Panc1 (cell line): Measurements from ENCODE around the gene KDM2B.

Experiments
- CTCF ChIP-seq: fragments of 450-650 bp; IDR thresholded peaks from 2 replicates; pipeline ENCODE4 v1.5.1; 2017; ENCODE audit warnings: mild to moderate bottlenecking
- POLR2AphosphoS5 ChIP-seq: IDR thresholded peaks from 2 replicates; pipeline ENCODE4 v1.6.1; 2012; ENCODE audit warnings: mild to moderate bottlenecking, low read depth, low read length, moderate library complexity
- REST ChIP-seq, 2 experiments: IDR thresholded peaks; 2 replicates each; pipeline ENCODE4 v1.6.1; 2011 to 2012; ENCODE audit warnings: low read depth in 2 of 2, control low read depth in 1 of 2, low read length in 1 of 2, mild to moderate bottlenecking in 1 of 2, moderate library complexity in 1 of 2; ENCODE audit not compliant: insufficient read depth in 1 of 2
- SIN3A ChIP-seq: IDR thresholded peaks from 2 replicates; pipeline ENCODE4 v1.6.1; 2012; ENCODE audit warnings: low read depth, mild to moderate bottlenecking, low read length, moderate library complexity, borderline replicate concordance; ENCODE audit not compliant: insufficient read depth
- TCF7L2 ChIP-seq: IDR thresholded peaks from 2 replicates; pipeline ENCODE4 v1.6.1; 2011; ENCODE audit warnings: mild to moderate bottlenecking, low read depth, low read length, inconsistent platforms

GRCh38 chr12:121628536-121628935 is 47.7 kb upstream of the KDM2B start:
- TF ChIP-seq CTCF (no peak), REST (IDR thresholded peaks at IDR 0.05; ENCODE audit: insufficient read depth in 1 of 2, low read depth in 2 of 2, low read length in 1 of 2) (no peak), POLR2AphosphoS5 (no peak), TCF7L2 (no peak), SIN3A (no peak)
